GM19438 (cell line): Measurements from ENCODE around the gene ZNF189.

Experiments
- ATAC-seq: cut with Tn5 transposase; IDR thresholded peaks from one replicate; pipeline ENCODE4 v1.9.1; 2021; ENCODE audit warnings: low read depth; ENCODE audit not compliant: unreplicated experiment

ZNF189 gene

DNA sequence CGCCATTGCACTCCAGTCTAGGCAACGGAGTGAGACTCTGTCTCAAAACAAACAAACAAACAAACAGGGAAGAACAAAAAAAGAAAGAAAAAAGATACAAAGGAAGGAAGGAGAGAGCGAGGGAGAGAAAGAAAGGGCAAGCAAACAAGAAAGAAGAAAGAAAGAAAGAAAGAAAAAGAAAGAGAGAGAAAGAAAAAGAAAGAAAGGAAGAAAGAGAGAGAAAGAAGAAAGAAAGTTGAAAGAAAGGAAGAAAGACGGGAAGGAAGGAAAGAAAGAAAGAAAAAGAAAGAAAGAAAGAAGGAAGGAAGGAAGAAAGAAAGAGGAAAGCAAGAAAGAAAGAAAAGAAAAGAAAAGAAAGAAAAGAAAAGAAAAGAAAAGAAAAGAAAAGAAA, 50.0 kb downstream of the ZNF189 start:
- ATAC-seq, result no peak

DNA sequence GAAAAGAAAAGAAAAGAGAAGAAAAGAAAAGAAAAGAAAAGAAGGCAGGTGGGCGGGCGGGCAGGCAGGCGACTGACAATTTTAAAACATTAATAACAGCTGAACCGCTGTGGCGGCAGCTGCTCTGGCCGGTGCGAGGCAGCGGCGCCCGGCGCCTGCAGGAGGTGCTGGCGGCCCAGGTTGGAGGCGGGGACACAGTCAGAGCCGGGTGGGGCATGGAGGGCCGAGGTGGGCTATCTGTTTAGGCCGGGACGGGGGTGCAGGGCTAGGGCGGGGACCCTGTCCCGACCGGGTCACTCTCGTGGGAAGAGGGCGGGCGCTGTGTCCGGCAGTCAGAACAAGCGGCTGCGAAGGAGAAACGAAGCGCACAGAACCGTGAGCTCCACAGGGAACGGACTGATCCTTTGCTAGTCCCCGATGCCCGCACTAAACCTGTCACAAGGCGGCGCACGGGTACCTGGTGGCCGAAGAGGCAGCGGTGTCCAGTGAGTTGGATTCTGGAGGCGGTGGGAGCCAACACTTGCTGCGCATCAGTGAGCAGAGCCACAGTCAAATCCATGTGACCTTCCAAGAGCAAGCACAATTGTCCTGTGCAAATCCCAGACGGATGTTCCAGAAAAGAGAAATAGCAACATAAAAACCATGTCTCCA, 50.5 kb downstream of the ZNF189 start:
- ATAC-seq, result peak; percentile 100

- ATAC-seq, result no peak
These were observed 52.3 kb downstream of the ZNF189 start for GRCh38 chr9:101450931-101451330.

GRCh38 chr9:101451498-101451897, 52.8 kb downstream of the ZNF189 start:
- no peak for ATAC-seq

DNA sequence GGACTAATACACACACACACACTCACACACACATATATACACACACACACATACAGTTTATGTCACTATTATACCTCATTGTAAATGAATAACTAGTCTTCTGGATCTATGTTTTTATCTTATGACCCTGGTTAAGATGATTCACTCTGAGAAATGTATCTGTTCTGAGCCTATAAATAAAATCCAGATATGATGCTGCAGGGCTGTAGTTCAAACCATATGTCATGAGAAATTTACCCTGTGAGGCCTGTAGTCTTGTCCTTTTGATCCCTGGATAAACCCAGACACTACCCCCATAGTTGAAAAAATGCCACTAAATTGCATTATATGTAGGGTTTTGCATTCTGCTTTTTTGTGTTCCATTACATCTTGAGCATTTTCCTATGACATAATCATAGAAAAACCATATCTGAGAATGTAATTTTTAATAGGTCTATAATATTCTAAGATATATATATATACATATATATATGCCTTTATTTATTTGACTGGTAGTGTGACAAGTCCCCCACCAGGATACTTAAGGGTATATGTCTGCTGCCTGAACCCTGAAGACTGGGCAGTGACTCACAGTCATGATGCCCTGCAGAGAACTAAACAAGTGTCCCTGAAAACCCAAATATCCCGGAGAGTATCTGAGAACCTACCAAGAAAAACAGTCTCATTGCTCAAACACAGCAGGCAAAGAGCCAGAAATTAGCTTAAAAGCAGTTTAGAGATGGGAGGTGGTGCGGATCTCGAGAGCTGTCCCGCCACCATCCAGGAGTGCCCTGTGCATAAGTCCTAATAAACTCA, 55.3 kb downstream of the ZNF189 start:
- ATAC-seq, result no peak

- ATAC-seq, result no peak
These were observed 57.1 kb downstream of the ZNF189 start for GRCh38 chr9:101455656-101456240.

DNA sequence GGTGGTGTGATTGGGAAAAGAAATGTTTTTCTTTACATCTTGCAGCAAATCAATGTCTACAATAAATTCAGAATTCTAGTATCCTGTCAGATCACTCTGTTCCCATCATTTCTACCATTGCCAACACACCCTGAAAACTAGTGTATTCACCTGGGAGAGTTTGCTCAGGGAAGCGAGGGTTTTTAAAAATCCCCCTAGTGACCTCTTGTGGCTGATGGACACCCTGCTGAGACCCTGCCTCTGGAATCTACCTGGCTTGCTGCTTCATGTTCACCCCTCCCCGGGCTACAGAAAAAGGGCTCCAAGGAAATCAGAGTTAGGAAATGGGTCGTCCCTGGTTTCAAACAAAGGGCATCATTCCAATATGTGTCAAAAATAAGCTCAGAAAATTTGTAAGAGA, 58.4 kb downstream of the ZNF189 start:
- ATAC-seq, result no peak

- peak; percentile 89 for ATAC-seq
These were observed 60.4 kb downstream of the ZNF189 start for GRCh38 chr9:101458963-101459631.
